Naive thymus-derived CD4-positive, alpha-beta T cell (primary cell): Measurements from ENCODE around the gene TNS3. TPM values are rescaled to one million over a fixed set of nuclear protein-coding genes. Genes with fewer than 3 reads are reported as not detected.
A peak's percentile ranks its signal among the peaks of the same experiment; 100 is the strongest.

ENCODE experiments used
- ATAC-seq: fragments of 150-1000 bp; cut with Tn5 transposase; 2 replicates; pipeline ENCODE4 v1.10.0; 2021; ENCODE audit warnings: mild to moderate bottlenecking, moderate library complexity
- CTCF ChIA-PET: fragments of 350-600 bp; sonication (Branson Sonifier 250); formaldehyde crosslinking; loops from one replicate; lab custom pipeline; 2021; ENCODE audit warnings: antibody characterized with exemption; lab: Charles Lee
- POLR2A ChIA-PET: fragments of 350-600 bp; sonication (Branson Sonifier 250); formaldehyde crosslinking; loops from one replicate; lab custom pipeline; 2021; ENCODE audit warnings: antibody characterized with exemption, inconsistent platforms; lab: Charles Lee
- DNase-seq, 9 donors: peaks; one replicate each; pipeline versions ENCODE4 v3.0.0 to v3.0.0-alpha.2; 2020 to 2022; ENCODE audit warnings: mixed read lengths in 1 of 9
- H3K27ac ChIP-seq: one replicate; pipeline ENCODE4 v1.7.0; 2013; ENCODE audit warnings: mild to moderate bottlenecking, low read depth, low read length, moderate library complexity
- H3K27me3 ChIP-seq, 2 donors: one replicate each; pipeline ENCODE4 v1.7.0; 2013; ENCODE audit warnings: low read length in 2 of 2, mild to moderate bottlenecking in 2 of 2, moderate library complexity in 2 of 2; ENCODE audit not compliant: control insufficient read depth in 2 of 2, insufficient read depth in 2 of 2
- H3K36me3 ChIP-seq, 3 experiments: 1 replicate in 2 of 3; 2 replicates in 1 of 3; pipeline ENCODE4 v1.7.0; 2013; ENCODE audit warnings: low read length in 3 of 3, mild to moderate bottlenecking in 3 of 3, moderate library complexity in 1 of 3; ENCODE audit not compliant: insufficient read depth in 3 of 3, control insufficient read depth in 2 of 3
- H3K4me1 ChIP-seq, 2 donors: one replicate each; pipeline ENCODE4 v1.7.0; 2013; ENCODE audit warnings: low read length in 2 of 2, mild to moderate bottlenecking in 2 of 2, moderate library complexity in 1 of 2; ENCODE audit not compliant: control insufficient read depth in 2 of 2, insufficient read depth in 2 of 2
- H3K4me3 ChIP-seq: 2 replicates; pipeline ENCODE4 v1.7.0; 2013; ENCODE audit warnings: mild to moderate bottlenecking, low read length
- H3K9me3 ChIP-seq, 3 experiments: 1 replicate in 2 of 3; 2 replicates in 1 of 3; pipeline ENCODE4 v1.7.0; 2013; ENCODE audit warnings: low read length in 3 of 3; ENCODE audit not compliant: control insufficient read depth in 2 of 3
- H3K27ac Mint-ChIP-seq, 9 donors: one replicate each; pipeline ENCODE4 v1.8.0; 2020 to 2022; ENCODE audit warnings: mixed read lengths in 9 of 9, mild to moderate bottlenecking in 8 of 9, moderate library complexity in 5 of 9, inconsistent platforms in 2 of 9
- H3K27me3 Mint-ChIP-seq, 5 donors: one replicate each; pipeline ENCODE4 v1.8.0; 2021 to 2022; ENCODE audit warnings: mixed read lengths in 5 of 5, mild to moderate bottlenecking in 1 of 5
- H3K36me3 Mint-ChIP-seq, 5 donors: one replicate each; pipeline ENCODE4 v1.8.0; 2020 to 2022; ENCODE audit warnings: mixed read lengths in 5 of 5, mild to moderate bottlenecking in 3 of 5, inconsistent platforms in 1 of 5
- H3K4me1 Mint-ChIP-seq, 7 donors: one replicate each; pipeline ENCODE4 v1.8.0; 2020 to 2022; ENCODE audit warnings: mixed read lengths in 7 of 7, mild to moderate bottlenecking in 3 of 7, inconsistent platforms in 1 of 7
- H3K4me3 Mint-ChIP-seq, 10 donors: one replicate each; pipeline ENCODE4 v1.8.0; 2020 to 2022; ENCODE audit warnings: mild to moderate bottlenecking in 10 of 10, mixed read lengths in 10 of 10, moderate library complexity in 6 of 10, inconsistent platforms in 2 of 10
- H3K9me3 Mint-ChIP-seq, 11 donors: one replicate each; pipeline ENCODE4 v1.8.0; 2020 to 2022; ENCODE audit warnings: mixed read lengths in 11 of 11, mild to moderate bottlenecking in 4 of 11, inconsistent platforms in 1 of 11, moderate library complexity in 1 of 11
- intact Hi-C, 2 donors: fragments of 100-400 bp; cut with micrococcal nuclease; formaldehyde crosslinking; loops; one replicate each; pipeline ENCODE4 v1.15.1; 2023
- polyA plus RNA-seq, 2 donors: library from polyadenylated mRNA; unstranded; fragments of 300-500 nt; fragmentation: Illumina TruSeq; gene quantifications; one replicate each; pipeline ENCODE4 v1.2.3, GENCODE V29; 2021
- total RNA-seq, 6 experiments: library from RNA in 5 of 6; stranded (reverse) in 5 of 6; gene quantifications; 1 replicate in 5 of 6; 2 replicates in 1 of 6; pipeline ENCODE4 v1.2.3 and lab custom pipeline; 2021 to 2026

Gene TNS3
- total and polyA plus RNA-seq, 7 experiments from 2014 or later: 0.85 to 38.3 (median 2.6) TPM; not detected in 2

DNA sequence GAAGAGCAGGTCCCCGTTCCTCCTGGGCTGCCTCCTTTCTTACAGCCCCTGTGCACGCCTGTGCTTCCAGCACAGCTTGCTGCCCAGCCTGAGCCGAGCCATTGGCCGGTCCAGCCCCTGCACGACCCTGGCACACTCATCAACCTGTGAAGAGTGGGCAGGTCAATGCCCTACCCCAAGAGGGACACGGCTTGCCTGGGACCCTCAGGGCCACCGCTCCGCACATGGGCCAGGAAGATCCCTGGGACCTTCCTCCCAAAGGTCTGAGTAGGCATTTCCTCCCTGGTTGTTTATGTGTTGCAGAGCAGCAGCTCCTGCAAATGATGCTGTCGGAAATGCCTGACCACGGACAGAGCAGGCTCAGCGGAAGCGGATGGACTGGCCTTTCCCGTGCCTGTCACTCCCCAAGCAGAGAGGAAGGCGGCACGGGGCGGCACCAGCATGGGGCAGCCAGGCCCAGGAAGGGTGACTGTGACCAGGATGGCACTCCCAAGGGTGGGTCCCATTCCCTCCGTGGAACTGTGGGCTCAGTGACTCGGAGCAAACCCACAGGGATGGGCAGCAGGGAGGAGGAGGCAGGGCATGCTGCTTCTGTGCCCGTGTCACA lies 252.5 kb downstream of the TNS3 start:
- CTCF ChIA-PET: no interaction called here
- ATAC-seq: no peak
- no peaks in the 10 kb centered on the region for H3K4me1 ChIP-seq
- POLR2A ChIA-PET: no interaction called here
- no peaks in the 10 kb centered on the region for H3K9me3 ChIP-seq
- no peaks in the 10 kb centered on the region for H3K27me3 ChIP-seq
- H3K27ac ChIP-seq: no peak overlapping the region
- Mint-ChIP-seq H3K4me3 (no peak overlapping the region), H3K9me3 (no peaks in the 10 kb centered on the region), H3K36me3 (no peaks in the 10 kb centered on the region), H3K27me3 (peaks cover 0 to 9% (median 0%) of the 10 kb centered on the region in 5 donors), H3K27ac (peak overlapping the region in 1 of 9 donors; percentile 46), H3K4me1 (no peaks in the 10 kb centered on the region)
- DNase-seq: no peak
- H3K36me3 ChIP-seq: no peaks in the 10 kb centered on the region
- no peak overlapping the region for H3K4me3 ChIP-seq
- intact Hi-C loops: no loop called here

DNA sequence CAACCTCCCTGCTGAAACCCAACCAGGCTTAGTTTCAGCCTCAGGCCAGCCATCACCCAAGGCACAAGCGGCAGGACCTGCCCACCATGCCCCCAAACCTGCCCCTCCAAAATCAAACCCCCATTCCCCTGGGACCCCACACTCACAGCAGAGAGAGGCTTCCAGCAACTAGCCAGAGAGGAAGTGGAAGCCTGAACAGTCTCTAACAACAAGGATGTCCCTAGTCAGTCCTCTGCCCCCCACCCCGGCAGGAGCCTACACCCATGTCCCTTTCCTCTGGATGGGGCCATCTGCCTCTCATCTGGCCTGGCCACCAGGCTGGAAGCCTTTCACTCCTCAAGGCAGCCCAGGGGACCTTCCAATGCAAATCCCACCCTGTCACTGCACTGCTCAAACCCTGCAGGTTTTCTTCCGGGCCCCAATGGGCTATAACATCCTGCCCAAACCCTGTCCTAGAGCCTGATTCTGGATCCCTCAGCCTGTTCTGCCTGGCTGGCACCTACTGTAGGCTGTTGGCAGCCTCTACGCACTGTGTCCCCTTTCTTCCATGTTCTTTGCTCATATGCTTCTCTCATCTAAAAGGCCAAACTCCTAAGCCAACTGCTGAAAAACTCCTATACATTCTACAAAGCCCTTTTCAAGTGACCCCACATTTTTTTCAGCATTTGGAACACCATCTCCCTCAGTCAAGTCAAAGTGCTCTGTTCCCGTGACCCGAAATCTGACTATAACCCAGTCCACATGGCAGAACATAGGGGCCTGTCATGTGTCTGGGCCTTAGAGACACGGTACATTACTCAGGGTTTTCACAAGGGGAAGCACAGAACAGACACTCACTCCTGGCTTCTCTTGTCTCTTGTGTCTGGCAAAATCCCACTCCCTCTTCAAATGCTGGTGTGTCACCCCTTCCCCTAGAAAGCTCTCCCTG lies 253.3 kb downstream of the TNS3 start:
- Mint-ChIP-seq H3K27ac (no peak overlapping the region), H3K27me3 (peaks cover 0 to 9% (median 0%) of the 10 kb centered on the region in 5 donors), H3K9me3 (no peaks in the 10 kb centered on the region), H3K4me3 (no peak overlapping the region), H3K36me3 (no peaks in the 10 kb centered on the region), H3K4me1 (no peaks in the 10 kb centered on the region)
- Histone ChIP-seq H3K27me3 (no peaks in the 10 kb centered on the region), H3K4me3 (no peak overlapping the region), H3K36me3 (no peaks in the 10 kb centered on the region), H3K4me1 (no peaks in the 10 kb centered on the region), H3K27ac (no peak overlapping the region), H3K9me3 (no peaks in the 10 kb centered on the region)
- ATAC-seq (no peak), DNase-seq (no peak)
- intact Hi-C loops: no loop called here
- CTCF ChIA-PET: no interaction called here
- POLR2A ChIA-PET: no interaction called here

DNA sequence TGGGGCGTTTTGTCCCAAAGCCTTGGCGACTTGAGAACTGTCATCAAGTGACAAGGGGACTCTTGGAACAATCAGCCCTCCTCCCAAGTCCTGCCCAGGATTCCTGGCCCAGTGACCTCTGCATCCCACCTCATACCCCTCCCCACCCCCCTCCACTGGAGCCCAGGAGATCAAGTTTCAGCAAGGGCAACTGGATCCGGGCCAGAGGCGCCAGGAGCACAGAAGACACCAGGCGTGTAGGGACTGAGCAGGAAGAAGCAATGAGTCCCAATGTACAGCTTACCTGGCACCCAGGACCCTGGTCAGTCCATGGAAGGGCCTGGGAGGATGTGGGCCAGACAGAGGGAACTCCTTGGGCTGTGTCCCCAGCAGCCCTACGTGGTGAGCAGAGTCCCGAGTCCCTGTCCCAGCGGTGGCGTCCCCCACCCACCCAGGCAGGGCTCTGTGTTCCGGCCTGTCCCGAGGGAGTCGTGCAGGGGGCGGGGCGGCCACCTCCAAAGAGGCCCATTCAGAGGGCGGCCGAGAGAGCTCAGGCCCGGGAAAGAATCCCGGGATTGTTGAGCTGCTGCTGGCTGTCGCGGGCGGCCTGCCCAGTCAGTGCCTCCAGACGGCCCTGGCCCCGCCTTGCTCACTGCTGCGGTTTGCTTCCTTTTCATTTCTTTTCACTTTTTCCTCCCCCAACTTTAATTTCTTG lies 254.1 kb downstream of the TNS3 start:
- Mint-ChIP-seq H3K4me3 (no peak overlapping the region), H3K4me1 (no peaks in the 10 kb centered on the region), H3K36me3 (no peaks in the 10 kb centered on the region), H3K9me3 (no peaks in the 10 kb centered on the region), H3K27me3 (peaks cover 0 to 9% (median 0%) of the 10 kb centered on the region in 5 donors), H3K27ac (no peak overlapping the region)
- CTCF ChIA-PET: no interaction called here
- H3K4me3 ChIP-seq: no peak overlapping the region
- H3K27ac ChIP-seq: no peak overlapping the region
- DNase-seq (no peak), ATAC-seq (peak; percentile 28)
- POLR2A ChIA-PET: no interaction called here
- no peaks in the 10 kb centered on the region for H3K27me3 ChIP-seq
- intact Hi-C loops: no loop called here
- H3K36me3 ChIP-seq: no peaks in the 10 kb centered on the region
- H3K4me1 ChIP-seq: no peaks in the 10 kb centered on the region
- H3K9me3 ChIP-seq: no peaks in the 10 kb centered on the region

DNA sequence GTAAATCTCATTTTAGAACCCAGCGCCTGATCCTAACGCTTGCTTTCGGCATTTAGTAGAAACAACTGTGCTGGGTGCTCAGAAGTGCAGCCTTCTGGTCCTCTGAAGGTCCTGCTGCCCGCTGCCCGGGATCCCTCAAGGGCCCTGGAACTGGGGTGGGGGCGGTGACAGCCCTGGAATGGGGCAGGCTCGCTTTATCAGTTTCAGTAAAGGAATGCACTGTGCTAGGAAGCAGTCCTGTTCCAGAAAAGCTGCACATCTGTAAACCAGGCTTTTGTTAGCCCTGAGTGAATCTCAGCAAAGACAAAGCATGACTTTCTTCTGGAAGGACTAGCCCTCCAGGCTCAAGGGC lies 254.6 kb downstream of the TNS3 start:
- Histone ChIP-seq H3K27ac (no peak overlapping the region), H3K36me3 (no peaks in the 10 kb centered on the region), H3K9me3 (no peaks in the 10 kb centered on the region), H3K4me3 (no peak overlapping the region), H3K4me1 (no peaks in the 10 kb centered on the region), H3K27me3 (no peaks in the 10 kb centered on the region)
- ATAC-seq (no peak), DNase-seq (no peak)
- intact Hi-C loops: no loop called here
- POLR2A ChIA-PET: no interaction called here
- Mint-ChIP-seq H3K9me3 (no peaks in the 10 kb centered on the region), H3K4me3 (no peak overlapping the region), H3K36me3 (no peaks in the 10 kb centered on the region), H3K27ac (no peak overlapping the region), H3K4me1 (no peaks in the 10 kb centered on the region), H3K27me3 (peaks cover 0 to 9% (median 0%) of the 10 kb centered on the region in 5 donors)
- CTCF ChIA-PET: no interaction called here

DNA sequence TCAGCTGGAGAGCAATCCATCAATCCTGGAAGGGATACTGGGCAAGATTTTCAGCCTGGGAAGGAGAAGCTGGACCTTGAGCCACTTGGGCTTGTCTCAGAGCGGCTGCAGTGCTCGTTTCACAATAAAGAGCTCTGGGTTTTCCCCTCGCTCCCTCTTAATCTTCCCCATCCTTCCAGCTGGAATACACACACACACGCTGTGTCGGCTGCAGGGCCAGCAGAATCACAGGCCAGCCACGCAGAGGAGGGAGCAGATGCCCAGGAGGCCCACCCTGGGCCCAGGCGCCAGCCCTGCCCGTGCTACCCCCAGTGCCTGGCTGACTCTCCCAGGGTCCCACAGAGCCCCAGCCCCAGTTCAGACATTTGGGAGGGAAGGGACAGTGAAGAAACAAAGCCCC lies 255.1 kb downstream of the TNS3 start:
- no peaks in the 10 kb centered on the region for H3K9me3 ChIP-seq
- Mint-ChIP-seq H3K27me3 (peaks cover 0 to 9% (median 0%) of the 10 kb centered on the region in 5 donors), H3K4me3 (no peak overlapping the region), H3K9me3 (no peaks in the 10 kb centered on the region), H3K36me3 (no peaks in the 10 kb centered on the region), H3K4me1 (no peaks in the 10 kb centered on the region), H3K27ac (no peak overlapping the region)
- H3K27ac ChIP-seq: no peak overlapping the region
- intact Hi-C loops: no loop called here
- no peaks in the 10 kb centered on the region for H3K4me1 ChIP-seq
- H3K27me3 ChIP-seq: no peaks in the 10 kb centered on the region
- DNase-seq (no peak), ATAC-seq (no peak)
- ChIA-PET CTCF (no interaction called here), POLR2A (no interaction called here)
- H3K4me3 ChIP-seq: no peak overlapping the region
- H3K36me3 ChIP-seq: no peaks in the 10 kb centered on the region

DNA sequence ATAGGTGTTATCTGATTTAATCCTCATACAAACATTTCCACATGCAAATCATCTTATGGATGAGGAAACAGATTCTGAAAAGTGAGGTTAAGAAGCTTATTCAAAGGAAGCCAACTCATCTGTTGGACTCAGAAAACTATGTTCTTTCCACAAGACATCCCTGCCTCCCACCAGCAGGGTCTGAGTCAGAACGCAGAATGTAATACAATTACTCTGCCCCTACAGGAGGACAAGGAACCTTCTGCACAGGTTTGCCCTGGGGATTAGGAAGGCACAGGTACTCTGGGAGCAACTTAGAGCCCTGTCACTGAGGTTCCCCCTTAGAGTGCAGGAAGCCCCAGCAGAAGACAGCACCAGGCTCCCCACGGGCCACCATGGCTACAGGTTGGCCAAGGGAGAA lies 255.7 kb downstream of the TNS3 start:
- Histone ChIP-seq H3K4me3 (no peak overlapping the region), H3K4me1 (no peaks in the 10 kb centered on the region), H3K27ac (no peak overlapping the region), H3K36me3 (no peaks in the 10 kb centered on the region), H3K27me3 (no peaks in the 10 kb centered on the region), H3K9me3 (no peaks in the 10 kb centered on the region)
- no peak for DNase-seq
- no peaks in the 10 kb centered on the region for H3K4me1 Mint-ChIP-seq
- H3K27me3 Mint-ChIP-seq: peaks cover 0 to 9% (median 0%) of the 10 kb centered on the region in 5 donors
- intact Hi-C loops: no loop called here
- no peaks in the 10 kb centered on the region for H3K9me3 Mint-ChIP-seq
- no peak for ATAC-seq
- H3K4me3 Mint-ChIP-seq: no peak overlapping the region
- ChIA-PET POLR2A (no interaction called here), CTCF (no interaction called here)
- no peak overlapping the region for H3K27ac Mint-ChIP-seq
- H3K36me3 Mint-ChIP-seq: no peaks in the 10 kb centered on the region
